ENCODE measurements around the gene HSD17B1.

HSD17B1 gene

GRCh38 chr17:42568341-42569111 lies 15.8 kb downstream of the HSD17B1 start:
- no peak for DNase-seq

GRCh38 chr17:42571435-42572225 lies 18.9 kb downstream of the HSD17B1 start:
- DNase-seq, result no peak

GRCh38 chr17:42573095-42573494 lies 20.4 kb downstream of the HSD17B1 start:
- no peak for DNase-seq

- no peak for DNase-seq
These were observed 21.7 kb downstream of the HSD17B1 start for GRCh38 chr17:42574463-42574862.

GRCh38 chr17:42577140-42577531 lies 24.4 kb downstream of the HSD17B1 start:
- DNase-seq, result peak; percentile 39

GRCh38 chr17:42577532-42578281 lies 25.0 kb downstream of the HSD17B1 start, which contains the start of gene PSMC3IP:
Gene PSMC3IP, minus strand, starts transcription at chr17:42577729. Its CDS starts 43 bp downstream, at chr17:42577686.
- DNase-seq, result peak; percentile 98

- DNase-seq, result peak; percentile 95
These were observed 25.7 kb downstream of the HSD17B1 start for GRCh38 chr17:42578282-42578869.

- no peak for DNase-seq
These were observed 27.2 kb downstream of the HSD17B1 start for GRCh38 chr17:42579794-42580551.

- no peak for DNase-seq
These were observed 29.1 kb downstream of the HSD17B1 start for GRCh38 chr17:42581744-42582270.

- no peak for DNase-seq
These were observed 32.2 kb downstream of the HSD17B1 start for GRCh38 chr17:42584880-42585279.

GRCh38 chr17:42585353-42585752 lies 32.6 kb downstream of the HSD17B1 start:
- DNase-seq, result no peak

- DNase-seq, result no peak
These were observed 33.9 kb downstream of the HSD17B1 start for GRCh38 chr17:42586514-42587230.

- DNase-seq, result no peak
These were observed 38.2 kb downstream of the HSD17B1 start for GRCh38 chr17:42590886-42591285.

- DNase-seq, result no peak
These were observed 38.7 kb downstream of the HSD17B1 start for GRCh38 chr17:42591411-42591810.

- DNase-seq, result no peak
These were observed 43.7 kb downstream of the HSD17B1 start for GRCh38 chr17:42596386-42596785.

- DNase-seq, result no peak
These were observed 46.2 kb downstream of the HSD17B1 start for GRCh38 chr17:42598905-42599304.

- DNase-seq, result no peak
These were observed 50.6 kb downstream of the HSD17B1 start for GRCh38 chr17:42603318-42603717.

Measured in OCI-M1 (cell line).